Measurements from ENCODE around the gene RTL1. TPM values are rescaled to one million over a fixed set of nuclear protein-coding genes. Genes with fewer than 3 reads are reported as not detected.

Gene RTL1
- 0.21 to 0.35 TPM (median 0.26 TPM) in 5 replicates for total RNA-seq (2022; extraction: Qiagen RNA extraction; ENCODE audit: low read depth)

GRCh38 chr14:100903672-100904185 lies at the start of gene RTL1:
TSS of gene RTL1 (minus strand) at chr14:100903722. CDS start at chr14:100884788, 18,934 bp downstream.

Other genes starting within 250 kb of the RTL1 start
- 0.18 to 0.42 TPM (median 0.37 TPM) in 5 replicates for gene DLK1, start 176.8 kb downstream of the RTL1 start, total RNA-seq (2022; extraction: Qiagen RNA extraction; ENCODE audit: low read depth)
- 40.4 to 74.4 TPM (median 63.5 TPM) in 5 replicates for gene MEG3, start 77.6 kb downstream of the RTL1 start, total RNA-seq (2022; extraction: Qiagen RNA extraction; ENCODE audit: low read depth)

Data from A549 treated with ZK216348 at 1 μM for 4 hours (cell line).